Nucleus accumbens (tissue), 56 donors: ENCODE results near the gene SHROOM4.

Source experiments
- DNase-seq, 56 donors: peaks; one replicate each; lab custom pipeline; 2025; lab: John Stamatoyannopoulos, UW

SHROOM4 gene, protein sequence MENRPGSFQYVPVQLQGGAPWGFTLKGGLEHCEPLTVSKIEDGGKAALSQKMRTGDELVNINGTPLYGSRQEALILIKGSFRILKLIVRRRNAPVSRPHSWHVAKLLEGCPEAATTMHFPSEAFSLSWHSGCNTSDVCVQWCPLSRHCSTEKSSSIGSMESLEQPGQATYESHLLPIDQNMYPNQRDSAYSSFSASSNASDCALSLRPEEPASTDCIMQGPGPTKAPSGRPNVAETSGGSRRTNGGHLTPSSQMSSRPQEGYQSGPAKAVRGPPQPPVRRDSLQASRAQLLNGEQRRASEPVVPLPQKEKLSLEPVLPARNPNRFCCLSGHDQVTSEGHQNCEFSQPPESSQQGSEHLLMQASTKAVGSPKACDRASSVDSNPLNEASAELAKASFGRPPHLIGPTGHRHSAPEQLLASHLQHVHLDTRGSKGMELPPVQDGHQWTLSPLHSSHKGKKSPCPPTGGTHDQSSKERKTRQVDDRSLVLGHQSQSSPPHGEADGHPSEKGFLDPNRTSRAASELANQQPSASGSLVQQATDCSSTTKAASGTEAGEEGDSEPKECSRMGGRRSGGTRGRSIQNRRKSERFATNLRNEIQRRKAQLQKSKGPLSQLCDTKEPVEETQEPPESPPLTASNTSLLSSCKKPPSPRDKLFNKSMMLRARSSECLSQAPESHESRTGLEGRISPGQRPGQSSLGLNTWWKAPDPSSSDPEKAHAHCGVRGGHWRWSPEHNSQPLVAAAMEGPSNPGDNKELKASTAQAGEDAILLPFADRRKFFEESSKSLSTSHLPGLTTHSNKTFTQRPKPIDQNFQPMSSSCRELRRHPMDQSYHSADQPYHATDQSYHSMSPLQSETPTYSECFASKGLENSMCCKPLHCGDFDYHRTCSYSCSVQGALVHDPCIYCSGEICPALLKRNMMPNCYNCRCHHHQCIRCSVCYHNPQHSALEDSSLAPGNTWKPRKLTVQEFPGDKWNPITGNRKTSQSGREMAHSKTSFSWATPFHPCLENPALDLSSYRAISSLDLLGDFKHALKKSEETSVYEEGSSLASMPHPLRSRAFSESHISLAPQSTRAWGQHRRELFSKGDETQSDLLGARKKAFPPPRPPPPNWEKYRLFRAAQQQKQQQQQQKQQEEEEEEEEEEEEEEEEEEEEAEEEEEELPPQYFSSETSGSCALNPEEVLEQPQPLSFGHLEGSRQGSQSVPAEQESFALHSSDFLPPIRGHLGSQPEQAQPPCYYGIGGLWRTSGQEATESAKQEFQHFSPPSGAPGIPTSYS (N-terminal part only)

DNA sequence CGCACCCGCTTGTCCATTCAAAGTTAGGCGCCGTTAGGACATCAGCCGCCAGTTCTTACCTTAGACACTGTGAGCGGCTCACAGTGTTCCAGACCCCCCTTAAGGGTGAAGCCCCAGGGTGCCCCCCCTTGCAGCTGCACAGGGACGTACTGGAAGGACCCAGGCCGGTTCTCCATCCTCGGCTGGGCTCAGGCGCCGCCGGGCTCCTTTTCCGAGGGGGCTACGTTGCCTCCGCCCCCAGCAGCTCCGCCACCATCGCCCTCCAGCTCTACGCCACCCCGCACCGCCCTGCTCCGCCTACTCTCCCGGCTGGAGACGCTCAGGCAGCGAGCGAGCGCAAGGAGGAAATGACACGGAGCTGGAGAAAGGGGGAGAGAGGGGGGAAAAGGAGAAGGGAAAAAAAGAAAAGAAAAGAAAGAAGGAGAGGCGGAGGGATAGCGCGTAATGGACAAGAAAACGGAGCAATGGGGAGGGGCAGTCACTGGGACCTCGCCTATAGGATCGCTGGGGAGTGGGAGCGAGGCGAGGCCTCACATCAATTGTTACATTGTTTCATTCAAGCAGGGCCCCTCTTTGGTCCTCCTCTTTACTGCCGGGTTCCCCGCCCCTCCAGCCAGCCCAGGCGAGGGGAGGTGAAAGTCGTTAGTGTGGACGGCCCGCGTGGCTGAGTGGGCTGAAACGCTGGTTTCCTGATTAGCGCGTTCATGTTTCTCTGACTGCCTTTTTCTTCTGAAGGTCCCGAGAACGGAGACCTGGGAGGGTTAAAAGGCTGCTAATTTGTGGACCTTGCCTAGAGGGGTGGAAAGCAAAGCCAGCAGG, at the start of gene SHROOM4:
TSS of gene SHROOM4 (minus strand) at position 352 of the 819 bp plus-strand sequence. CDS start at position 176, 176 bp downstream.
- peak in 53 of 56 donors; percentile 5 to 81 (median 53) for DNase-seq

DNA sequence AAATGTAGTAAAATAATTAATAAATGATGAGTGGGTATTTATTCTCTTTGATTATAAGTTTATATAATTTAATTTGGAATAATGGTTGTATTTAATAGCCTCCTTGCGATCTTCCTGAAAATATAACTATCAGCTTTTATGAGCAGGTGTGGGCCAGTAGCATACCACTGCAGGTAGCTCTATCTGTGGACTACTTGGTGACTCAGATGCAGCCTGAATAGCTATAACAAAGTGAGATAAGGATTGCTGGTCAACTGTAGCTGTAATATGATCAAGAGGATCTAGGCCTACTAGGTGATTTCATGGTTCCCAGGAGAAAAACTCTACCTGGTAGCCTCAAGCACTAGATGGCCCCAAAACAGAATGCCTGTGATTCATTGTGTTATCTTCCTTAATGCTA, 49.5 kb upstream of the SHROOM4 start:
- no peak for DNase-seq

DNA sequence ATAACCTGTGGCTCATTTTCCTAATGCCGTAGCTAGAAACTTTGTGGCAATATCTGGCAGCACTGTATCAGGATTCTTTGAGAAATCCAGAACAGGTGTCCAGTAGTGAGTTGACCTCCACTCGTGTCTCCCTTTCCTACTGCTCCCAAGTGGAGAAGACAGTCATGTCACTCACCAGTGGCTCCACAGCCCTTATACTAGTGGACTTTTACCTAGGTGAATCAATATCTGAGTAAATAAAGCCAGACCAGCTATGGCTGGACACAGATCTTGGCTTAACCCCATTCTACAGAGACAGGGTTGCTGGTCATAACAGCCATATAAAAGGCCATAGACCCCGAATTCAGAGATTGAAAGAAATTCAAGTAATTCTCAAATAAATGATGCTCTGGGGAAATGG, 46.5 kb upstream of the SHROOM4 start:
- no peak for DNase-seq

DNA sequence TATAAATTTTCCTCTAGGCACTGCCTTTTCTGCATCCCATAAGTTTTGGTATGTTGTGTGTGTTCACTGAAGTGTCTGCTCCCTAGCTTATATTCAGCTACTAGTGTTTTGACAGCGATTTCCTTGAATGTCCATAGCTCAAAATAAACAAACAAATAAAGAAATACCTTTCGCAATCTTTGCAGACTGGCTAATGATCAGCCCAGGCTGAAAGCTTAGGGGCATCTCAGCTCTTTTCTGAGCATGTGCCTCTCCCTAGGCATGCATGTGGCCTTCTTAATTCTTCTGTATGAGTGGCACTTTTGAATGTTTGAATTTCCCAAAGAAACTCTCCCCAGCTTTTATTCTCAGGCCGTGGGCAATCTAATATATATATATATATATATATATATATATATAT, 44.6 kb upstream of the SHROOM4 start:
- DNase-seq: no peak

DNA sequence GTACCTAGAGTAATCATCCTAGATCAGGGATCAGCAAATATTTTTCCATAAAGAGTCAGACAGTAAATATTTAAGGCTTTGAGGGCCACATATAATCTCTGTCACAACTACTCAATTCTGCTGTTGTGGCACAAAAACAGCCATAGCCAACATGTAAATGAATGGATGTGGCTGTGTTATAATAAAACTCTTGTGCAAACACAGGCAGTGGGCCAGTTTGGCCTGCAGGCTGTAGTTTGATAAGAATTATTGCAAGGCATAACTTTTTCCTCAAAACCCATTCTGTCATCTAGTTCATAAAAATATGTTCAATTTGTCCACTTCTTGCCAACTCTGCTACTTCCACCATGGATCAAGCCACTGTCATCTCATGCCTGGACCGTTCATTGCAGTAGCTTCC, 39.4 kb upstream of the SHROOM4 start:
- DNase-seq: peak in 6 of 56 donors; percentile 0 to 4 (median 0)

DNA sequence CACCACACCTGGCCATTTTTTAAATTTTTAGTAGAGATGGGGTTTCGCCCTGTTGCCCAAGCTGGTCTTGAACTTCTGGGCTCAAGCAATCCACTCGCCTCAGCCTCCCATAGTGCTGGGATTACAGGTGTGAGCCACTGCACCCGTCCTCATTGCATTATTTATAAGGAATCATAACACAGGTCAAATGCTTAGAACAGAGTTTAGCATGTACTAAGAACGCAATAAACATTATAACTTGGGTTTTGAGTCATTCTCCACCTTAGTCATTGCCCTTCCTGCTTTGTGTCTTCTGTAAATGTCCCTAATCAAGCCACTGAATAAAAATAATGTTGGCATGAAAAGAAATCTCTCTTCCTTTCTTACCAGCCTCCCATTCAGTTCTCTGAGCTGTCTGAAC, 38.5 kb upstream of the SHROOM4 start:
- DNase-seq: no peak

DNA sequence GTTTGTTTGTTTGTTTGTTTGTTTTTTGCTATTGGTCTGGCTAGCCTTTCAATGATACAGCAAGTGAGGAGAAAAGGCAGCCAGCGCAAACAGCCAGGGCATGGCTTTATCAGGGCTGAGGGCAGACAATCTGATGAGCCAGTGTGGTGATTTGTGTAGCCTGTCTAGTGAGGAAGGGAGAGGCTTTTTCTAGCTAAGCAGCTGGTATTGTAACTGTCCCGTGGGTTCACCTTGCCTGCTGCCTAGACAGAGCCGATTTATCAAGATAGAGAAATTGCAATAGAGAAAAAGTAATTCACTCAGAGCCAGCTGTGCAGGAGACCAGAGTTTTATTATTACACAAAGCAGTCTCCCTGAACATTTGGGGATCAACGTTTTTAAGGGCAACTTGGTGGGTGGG, 28.2 kb upstream of the SHROOM4 start:
- DNase-seq: no peak

DNA sequence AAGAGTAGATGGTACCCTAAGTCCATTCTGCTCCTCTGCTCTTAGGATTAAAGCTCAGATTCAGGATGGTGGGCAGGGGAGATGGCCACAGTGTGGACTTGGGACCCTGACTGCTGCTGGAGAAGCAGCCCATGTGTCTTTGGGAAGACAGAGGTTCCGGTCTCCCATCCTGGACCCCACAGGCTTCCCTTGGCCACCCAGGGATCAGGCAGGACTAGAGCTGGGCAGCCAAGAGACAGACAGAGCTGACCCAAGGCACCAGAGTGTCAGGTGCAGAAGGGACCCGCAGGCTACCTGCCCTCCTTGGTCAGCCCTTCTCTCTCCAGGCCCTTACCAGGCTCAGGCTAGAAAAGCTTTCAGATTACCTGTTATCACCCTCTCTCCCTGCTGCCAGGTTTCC, 25.7 kb upstream of the SHROOM4 start:
- DNase-seq: no peak

DNA sequence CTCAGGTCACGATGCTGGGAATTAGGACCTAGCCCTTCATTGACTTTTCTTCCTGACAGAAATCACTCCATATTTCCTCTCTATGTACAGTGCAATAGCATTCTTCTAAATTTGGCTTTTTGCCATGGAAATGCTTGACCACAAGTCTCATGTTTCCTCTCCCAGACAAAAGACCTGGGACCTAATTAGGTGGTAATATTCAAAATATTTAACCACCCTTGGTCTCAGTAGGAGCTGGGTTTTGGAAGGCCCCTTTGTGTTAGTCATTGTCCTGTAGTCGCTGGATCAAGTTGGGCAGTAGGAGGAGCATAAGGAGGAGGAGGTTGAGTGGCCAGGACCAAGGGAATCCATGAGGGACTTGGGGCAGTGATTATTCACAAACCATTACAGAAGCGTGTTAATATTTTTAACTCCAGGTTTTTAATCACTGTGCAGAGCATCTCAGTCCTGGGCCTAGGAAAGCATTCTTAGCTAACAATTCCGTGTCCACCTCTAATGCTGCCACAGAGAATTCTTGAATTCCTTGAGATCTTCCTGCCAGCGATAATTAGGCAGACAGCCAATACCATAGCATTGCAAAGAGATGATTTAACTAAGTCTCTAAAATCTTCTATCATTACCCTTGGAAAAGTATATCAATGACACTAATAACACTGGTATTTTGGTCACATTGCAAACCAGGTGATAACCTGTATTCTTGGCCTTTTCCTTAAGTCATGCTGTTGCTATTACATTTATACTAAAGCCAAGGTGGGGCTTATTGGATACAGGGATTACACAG, 25.0 kb upstream of the SHROOM4 start:
- DNase-seq: no peak

DNA sequence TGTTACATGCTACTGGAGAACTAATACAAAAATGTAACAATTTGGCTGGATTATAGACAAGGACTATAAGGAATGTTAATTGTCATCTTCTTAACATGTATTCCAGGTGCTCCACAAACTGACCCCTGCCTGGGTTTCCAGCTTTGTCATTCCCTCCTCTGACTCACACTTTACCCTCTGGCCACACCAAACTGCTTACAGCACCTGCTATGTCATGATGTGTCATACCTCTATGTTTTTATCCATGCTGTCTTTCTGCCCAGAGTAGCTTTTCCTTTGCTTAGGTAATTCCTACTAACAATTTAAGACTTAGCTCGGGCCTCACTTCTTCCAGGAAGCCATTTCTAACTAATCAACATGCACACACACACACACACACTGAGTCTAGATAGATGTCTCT, 14.0 kb upstream of the SHROOM4 start:
- no peak for DNase-seq

DNA sequence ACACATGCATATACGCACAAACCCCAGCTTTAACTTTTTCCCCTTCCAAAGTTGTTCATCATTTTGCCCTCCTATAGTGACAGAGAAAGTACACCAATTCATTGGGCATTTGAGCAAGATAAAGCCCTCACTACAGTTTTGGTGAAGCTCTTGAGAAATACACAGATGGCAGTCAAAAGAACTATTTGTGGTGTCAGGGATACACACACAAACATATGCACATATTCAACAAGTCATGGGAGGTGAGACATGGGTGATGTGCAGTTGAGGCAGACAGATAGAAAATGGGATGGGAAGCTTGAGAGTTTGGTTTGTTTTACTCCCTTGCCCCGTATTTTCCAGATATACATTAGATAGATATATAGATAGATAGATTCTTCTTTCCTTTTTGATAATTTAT, 11.8 kb upstream of the SHROOM4 start:
- DNase-seq: no peak

DNA sequence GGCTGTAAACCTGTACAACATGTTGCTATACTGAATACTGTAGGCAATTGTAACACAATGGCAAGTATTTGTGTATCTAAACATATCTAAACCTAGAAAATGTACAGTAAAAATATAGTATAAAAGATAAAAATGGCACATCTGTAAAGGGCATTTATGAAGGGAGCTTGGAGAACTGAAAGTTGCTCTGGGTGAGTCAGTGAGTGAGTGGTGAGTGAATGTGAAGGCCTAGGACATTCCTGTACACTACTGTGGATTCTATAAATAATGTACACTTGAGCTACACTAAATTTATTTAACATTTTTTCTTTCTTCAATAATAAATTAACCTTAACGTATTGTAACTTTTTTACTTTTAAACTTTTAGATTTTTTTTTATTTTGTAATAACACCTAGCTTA, 5.0 kb upstream of the SHROOM4 start:
- no peak for DNase-seq

DNA sequence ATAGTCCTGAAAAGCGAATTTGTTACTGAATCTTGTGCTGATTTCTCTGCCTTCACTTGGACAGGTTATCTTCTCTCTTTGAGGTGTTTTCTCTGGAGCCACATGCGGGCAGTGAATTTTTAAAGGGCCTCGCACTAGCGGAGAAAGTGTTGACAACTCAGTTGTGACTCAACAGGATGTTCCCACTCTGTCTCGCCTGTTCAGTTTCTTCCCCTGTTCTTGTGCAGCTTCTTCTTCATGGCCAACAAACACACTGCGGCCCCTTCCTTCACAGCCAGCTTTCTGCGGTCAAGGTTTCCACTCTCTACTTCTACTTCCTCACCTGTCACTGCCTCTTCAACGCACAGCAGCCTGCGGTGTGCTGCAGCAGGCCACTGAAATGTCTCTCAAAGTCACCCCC, 1.1 kb upstream of the SHROOM4 start:
- peak in 15 of 56 donors; percentile 1 to 60 (median 26) for DNase-seq

DNA sequence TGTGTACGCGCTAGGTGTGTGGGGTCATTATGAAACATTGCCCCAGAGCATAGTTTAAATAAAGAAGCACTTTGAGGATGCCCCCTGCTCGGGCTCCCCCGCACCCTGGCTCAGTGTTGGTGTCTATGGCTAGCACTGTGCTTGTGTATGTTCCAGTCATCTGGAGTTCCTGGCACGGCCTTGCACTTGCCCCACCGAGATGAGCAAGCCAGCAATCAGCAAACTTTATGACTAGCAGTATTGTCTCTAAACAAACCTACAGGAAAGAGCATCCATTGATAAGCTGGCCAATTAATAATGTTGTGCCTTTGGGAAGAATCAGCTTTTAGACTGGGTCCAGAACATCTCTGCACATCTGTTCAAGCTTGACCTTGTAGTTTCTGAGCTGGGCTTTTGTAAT, 707 bp upstream of the SHROOM4 start:
- DNase-seq: peak in 52 of 56 donors; percentile 1 to 81 (median 58)

DNA sequence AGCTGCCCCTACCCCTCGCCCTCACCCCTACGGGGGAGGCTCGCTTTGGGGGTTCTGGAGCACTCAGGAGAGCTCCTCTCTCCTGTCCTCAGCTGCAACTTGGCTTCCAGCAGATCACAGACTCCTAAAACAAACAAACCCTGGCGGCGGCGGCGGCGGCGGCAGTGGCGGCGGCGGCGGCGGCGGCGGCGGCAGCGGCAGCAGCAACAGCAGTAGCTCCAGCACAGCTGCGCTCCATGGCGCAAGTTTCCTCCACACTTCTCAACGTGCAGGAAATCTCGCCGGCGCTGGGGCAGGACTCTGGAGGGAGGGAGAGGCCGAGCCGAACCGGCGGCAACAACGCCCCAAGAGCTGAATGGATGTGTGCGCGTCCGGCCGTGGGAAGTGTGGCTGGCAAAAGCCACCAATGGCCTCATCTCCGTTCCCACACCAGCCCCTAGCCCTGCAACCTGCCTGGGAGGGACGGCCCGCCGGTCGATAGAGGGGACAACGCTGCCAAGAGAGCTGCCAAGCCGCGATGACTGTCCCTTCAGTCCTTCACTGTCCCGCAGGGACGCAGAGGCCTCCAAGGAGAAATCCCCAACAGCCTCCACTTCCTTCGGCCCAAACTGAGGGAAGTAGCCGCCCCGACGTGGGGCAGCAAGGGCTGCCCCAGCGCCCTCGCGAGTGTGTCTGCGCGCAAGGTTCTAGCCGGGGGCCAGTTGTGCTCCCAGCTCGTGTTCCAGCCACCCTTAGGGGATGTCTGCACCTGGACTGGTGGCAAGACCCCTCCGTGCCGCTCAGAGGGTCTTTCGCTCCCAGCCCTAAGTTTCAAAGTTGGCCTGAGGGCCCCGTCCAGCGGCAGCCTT, 775 bp downstream of the SHROOM4 start:
- peak in 15 of 56 donors; percentile 0 to 30 (median 7) for DNase-seq

DNA sequence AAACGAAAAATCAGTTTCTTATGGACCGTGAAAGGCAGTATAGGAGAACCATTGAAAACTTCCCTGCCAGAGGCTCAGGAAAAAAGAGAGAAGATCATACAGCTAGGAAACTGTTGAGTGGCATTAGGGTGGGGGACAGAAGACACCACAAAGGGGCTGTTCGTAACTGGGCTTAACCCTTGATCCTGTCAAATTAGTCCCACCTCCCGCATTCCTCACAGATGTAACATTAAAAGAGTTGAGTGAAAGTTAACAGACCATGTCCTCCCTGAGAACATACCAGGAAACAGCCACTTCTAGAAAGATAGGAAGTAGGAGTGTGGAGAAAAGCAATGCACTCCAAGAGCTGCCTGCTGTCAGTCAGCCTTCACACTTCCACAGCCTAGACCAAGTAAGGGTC, 8.7 kb downstream of the SHROOM4 start:
- DNase-seq: no peak

DNA sequence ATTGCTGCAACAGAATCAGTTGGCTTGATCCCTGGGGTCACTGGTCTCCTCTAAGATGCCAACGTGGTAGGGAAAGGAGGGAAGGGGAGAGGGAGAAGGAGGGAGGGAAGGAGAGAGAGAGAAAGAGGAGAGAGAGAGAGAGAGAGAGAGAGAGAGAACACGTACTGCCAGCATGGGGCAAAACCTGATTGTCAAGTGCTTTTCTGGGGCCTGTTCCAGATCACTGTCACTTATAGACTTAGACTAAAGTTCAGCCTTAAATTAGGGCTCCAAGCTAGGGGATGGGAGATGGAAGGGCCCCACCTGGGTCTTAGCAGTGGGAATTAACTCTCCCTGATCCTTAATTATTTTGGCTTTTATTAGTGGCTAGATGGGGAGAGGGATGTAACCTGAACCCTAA, 12.9 kb downstream of the SHROOM4 start:
- no peak for DNase-seq

DNA sequence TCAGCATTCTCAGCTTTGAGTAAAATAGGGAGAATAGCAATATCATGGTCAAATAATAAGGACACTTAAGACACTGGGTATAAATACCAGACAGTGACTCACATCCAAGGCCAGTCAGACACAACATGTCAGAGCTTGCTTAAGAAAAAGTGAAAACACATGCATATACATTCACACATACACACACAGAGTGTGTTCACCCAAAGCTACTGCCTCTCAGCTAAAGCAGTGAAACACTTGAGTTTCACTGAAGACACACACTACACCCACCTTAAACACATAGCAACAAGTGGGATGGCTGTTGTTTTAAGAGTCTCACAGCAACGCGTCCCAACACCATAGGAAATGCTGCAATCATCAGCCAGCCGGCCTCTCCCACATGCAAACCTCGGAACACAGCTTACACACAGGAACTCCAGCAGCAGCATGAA, 14.4 kb downstream of the SHROOM4 start:
- DNase-seq: no peak
